Measurements from ENCODE around the gene CYTH1. TPM values are rescaled to one million over a fixed set of nuclear protein-coding genes. Genes with fewer than 3 reads are reported as not detected.

The CYTH1 gene
- total RNA-seq, 1 experiment from 2014 or later: 14.8 TPM

DNA sequence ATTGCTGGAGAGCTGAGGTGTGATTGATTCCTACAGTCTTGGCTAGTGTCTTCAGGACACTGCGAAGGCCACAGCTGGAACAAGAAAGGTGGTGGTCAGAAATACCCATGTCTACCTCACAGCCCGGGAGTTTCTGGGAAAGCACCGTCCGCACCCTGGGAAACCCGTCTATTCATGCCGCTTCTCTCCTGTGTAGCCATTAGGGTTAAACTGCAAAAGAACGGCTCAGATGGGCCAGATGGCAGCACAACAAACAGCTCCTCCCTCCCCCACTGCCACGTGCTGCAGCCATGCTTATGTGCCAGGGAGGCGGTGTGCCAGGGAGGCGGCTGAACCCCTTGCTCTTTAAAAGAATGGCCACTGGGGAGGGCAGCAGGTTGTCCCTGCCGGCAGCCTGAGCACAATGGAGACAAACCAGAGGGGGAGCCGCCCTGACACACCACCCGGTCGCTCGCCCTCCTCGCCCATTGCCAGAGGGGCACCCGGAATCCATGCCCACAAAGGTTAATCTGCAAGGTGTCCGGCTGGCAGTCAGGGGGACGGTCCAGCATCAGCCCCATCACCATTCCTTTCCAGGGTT, 65.2 kb downstream of the CYTH1 start:
- DNase-seq (ENCODE audit: low read depth): peak; percentile 70

DNA sequence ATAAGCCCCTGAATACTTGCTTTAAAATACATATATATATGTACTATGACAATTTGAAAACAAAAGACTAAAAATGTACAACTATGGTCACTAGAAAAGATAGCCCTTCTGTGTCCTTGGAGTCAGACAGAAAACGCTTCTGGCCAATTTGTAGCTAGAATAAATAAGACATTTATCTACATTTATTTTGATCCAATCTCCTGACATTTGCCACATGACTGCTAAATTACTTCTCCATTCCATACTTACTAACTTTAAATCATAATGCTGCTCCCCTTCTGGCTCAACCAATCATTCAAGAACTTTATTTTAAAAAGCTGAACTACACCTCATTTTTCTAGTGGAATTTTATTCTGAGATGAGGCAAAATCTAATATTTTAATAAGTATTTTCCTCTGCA, 65.8 kb downstream of the CYTH1 start:
- no peak for DNase-seq (ENCODE audit: low read depth)

DNA sequence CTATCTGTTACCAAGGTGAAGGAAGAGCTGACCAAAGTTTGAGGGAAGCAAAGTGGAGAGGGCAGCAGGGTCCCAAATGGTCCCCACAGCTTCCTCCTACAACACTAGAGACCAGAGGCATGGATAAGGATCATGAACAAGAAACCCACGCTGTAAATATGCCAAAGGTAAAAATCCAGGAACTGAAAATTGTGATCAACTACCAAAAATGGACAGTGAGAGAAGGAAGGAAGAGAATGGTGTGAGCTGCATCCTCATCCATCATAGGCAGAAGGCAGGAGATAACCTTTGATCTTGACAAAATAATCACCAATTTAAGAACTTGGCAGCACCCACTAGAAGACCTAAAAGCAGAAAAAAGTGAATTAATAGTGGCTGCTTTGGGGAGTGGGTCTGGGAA, 66.2 kb downstream of the CYTH1 start:
- no peak for DNase-seq (ENCODE audit: low read depth)

DNA sequence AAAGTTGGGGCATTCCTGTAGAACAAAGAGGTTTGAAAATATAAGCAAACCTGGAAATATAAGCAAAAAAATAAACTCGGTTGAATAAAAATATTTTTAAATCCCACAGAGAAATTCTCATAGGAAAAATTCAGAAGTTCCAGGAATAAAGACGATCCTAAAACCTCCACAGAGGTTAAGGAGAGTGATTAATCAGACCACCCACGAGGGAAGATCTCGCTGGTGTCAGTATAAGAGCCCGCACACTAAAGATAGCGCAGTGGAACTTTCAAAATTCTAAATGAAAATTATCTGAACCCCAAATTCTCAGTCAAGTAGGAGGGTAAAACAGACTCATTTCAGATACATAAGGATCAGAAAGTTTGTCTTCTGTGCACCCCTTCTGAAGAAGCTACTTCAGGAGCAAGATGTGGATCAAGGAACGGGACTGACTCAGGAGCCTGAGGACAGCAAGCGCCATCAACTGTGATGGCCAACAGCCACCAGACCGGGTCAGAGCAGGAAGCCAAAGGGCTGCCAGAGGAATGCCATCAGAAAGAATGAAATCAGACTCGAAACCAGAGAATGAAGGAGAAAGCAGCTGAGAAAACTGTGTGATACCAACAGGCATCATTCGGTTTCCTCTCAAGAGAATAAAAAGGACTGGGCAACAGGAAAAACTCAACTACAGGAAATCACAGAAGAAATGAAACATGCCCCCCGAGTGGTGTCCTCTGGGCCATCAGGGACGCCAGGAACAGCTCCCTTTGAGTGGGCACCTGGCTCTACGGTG, 66.9 kb downstream of the CYTH1 start:
- DNase-seq (ENCODE audit: low read depth): peak; percentile 23

DNA sequence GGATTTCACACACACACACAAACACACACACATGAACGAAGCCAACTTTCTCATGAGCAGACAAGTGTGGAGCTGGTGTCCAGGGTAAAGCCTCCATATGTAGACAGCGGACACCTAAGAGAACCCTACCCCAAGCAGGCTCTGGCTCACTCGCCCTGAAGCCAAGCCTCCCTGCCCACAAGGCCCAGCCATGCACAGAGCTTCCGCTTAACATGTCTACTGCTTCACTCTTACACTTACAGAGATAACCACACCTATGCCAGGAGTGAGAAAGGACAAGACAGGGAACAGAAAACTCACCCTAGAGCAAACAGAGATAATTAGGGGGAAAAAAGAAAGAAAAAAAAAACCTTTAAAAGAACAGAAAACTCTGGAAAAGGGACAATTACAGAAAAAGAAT, 67.5 kb downstream of the CYTH1 start:
- no peak for DNase-seq (ENCODE audit: low read depth)

DNA sequence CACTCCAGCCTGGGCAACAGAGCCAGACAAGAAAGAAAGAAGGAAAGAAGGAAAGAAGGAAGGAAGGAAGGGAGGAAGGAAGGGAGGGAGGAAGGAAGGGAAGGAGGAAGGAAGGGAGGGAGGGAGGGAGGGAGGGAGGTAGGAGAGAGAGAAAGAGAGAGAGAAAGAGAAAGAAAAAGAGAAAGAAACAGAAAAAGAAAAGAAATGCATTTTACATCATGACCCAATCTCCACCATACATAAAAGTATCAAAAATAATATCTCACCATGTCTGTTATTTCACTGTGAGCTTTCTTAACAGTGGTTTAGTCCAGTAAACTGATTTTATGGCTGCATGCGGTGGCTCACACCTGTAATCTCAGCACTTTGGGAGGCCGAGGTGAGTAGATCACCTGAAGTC, 70.0 kb downstream of the CYTH1 start:
- DNase-seq (ENCODE audit: low read depth): no peak

DNA sequence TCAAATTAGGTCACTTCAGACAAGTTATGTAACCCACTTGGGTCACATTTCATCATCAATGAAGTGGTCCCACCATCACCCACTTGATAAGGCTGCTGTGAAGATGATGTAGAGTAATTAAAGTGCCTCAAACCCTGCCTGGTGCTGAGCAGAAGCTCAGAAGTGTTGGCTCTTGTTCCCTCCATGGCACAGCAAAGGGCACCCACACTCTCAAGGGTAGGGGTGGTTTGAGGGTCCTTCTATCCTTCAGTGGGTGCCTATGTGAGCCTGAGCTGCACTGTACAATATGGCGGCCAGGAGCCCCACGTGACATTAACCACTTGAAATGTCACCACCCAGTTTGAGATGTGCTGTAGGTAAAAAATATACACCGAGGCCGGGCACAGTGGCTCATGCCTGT, 71.5 kb downstream of the CYTH1 start:
- no peak for DNase-seq (ENCODE audit: low read depth)

DNA sequence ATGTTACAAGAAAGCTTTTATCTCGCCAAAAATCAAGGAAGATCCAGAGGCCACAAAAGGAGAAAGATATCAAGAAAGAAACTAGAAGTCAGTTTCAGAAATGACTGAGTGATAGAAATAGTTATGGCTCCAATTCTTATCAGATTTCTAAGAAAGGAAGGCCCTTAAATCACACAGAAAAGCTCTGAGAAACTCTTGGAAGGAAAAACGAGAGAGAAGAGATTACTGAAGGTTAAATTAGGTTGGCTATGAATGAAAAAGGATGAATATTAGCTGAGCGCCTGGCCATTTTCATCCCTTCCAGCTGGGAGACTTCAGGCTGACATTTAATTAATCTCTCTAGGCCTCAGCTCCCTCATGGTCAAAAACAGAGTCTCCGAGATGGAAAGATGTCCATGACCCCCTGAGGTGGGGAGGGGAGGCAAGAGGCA, 72.3 kb downstream of the CYTH1 start:
- no peak for DNase-seq (ENCODE audit: low read depth)

DNA sequence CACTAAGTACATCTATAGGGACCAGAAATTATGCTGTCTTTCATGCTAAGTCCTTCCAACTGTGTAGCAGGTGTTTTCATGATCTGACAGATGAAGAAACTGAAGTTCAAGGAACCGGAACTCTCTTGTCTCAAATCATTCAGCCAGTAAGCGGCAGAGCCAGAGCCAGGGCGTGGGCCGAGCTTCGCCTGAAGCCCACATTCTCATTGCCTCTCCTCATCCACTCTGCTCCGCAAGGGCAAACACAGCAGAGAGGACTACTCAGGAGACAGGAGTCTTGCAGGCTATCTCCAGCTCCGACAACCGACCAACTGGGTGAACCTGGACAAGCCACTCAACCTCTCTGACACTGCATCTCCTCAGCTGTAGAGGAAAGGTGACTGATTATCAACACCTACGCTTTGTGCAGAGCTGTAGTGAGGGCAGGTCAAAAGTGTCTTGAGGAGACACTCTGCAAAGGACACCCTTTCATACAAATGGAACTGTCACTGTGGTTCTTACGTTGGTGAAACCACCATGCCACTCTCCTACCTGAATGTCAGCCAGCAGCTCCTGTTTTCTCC, 72.9 kb downstream of the CYTH1 start:
- no peak for DNase-seq (ENCODE audit: low read depth)

DNA sequence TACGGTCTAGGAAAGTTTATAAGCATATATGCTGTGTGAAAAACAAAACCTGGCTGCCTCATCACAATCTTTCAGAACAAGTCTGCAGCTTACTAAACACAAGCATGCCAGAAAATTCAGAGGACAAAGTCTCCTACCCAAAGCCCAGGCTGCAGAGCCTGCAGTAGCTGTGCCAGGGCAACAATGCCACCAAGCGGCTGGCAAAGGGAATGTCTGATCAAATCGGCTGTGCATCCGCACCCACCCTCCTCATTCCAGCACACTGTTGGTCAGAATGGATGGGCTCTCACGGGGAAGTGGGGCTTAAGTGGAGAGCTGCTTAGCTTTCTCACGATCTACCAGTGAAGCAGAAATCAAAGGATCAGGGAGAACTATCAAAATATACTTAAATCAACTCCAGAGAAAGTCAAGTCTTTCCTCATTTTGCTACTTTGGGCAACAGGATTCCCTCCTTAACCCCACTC, 73.5 kb downstream of the CYTH1 start:
- peak; percentile 79 for DNase-seq (ENCODE audit: low read depth)

DNA sequence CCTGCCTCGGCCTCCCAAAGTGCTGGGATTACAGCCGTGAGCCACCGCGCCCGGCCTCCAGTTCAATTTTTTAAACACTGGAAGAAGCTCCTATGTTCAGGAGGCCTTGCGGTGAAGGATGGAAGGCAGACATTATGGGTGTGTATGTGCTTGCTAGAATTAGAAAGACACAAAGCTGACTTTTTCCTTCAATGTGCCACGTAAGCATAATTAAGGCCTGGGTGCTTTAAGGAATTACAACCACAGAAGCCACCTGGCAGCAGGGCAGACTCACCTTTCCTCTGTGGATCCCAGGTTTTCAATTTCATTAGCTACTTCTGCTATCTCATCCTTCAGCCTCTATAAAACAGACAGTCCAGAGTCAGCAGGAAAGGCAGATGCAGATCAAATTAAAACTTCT, 74.2 kb downstream of the CYTH1 start:
- no peak for DNase-seq (ENCODE audit: low read depth)

DNA sequence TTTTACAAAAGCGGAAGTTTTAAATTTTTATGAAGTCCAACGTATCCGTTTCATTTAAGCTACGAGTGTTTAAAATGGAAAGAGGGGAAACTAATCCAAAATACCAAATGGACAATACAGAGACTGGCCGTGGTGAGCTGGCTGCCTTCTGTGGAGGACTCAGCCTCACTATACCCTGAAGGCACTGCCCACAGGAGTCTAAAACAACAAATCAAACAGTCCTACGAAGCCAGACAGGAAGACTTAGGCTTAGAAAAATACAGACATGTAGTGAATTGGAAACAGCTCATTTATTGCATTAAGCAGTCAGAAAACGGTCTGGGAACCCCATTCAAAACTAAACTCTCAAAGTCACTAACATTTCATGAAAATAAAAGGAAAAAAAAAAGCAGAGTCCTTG, 75.1 kb downstream of the CYTH1 start:
- DNase-seq (ENCODE audit: low read depth): peak; percentile 75

DNA sequence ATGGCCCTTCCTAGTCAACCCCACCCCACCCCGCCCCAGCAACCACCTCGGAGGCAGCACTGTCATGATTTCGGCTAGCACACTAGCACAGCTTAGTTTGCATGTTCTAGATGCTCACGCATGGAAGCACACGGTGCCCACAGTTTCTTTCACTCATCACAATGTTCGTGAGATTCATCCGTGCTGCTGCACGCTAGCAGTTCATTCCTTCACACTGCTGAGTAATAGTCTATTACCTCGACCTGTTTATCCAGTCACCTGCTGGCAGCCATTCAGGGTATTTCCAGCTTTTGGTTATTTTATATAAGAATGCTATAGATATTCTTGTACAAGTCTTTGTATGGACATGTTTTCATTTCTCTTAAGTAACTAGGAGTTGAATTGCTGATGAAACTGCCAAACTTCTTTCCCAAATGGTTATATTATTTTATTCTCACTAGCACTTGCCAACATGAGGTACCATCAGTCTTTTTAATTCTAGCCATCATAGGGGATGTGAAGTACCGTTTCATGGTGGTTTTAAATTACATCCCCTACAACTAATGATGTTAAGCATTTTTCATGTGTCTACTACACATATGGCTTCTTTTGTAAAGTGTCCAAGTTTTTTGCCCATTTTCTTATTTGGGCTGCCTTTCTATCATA, 75.7 kb downstream of the CYTH1 start:
- peak; percentile 15 for DNase-seq (ENCODE audit: low read depth)

DNA sequence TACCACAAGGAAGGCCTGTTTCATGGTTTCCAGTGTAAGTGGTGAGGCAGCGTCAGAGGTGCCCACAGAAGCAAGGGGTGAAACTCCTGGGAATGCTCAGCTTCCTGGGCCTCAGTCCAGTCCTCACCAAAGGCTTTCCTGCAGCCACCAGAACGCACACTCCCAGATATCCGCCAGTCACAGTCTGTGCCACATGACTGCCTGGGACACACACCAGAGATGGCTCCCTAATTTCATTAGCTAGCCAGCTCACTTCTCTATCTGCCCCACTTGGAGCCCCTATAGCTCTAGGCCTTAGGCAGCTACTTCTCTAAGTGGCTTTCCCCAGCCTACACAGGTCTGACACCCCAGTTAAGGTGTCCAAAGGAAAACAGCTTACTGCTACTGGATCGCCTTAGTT, 77.0 kb downstream of the CYTH1 start:
- DNase-seq (ENCODE audit: low read depth): no peak

DNA sequence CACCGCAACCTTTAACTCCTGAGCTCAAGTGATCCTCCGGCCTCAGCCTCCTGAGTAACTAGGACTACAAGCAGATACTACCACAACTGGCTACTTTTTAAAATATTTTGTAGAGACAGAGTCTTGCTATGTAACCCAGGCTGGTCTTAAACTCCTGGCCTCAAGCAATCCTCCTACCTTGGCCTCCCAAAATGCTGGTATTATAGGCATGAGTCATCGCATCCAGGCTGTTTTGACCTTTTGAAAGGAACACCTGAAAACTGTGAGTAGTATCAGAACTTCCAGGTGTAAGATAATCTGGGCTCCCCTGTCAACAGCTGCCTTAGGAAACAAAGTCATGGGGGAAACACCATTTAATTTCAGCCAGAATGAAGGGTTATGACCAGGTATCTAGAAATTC, 77.5 kb downstream of the CYTH1 start:
- DNase-seq (ENCODE audit: low read depth): no peak

DNA sequence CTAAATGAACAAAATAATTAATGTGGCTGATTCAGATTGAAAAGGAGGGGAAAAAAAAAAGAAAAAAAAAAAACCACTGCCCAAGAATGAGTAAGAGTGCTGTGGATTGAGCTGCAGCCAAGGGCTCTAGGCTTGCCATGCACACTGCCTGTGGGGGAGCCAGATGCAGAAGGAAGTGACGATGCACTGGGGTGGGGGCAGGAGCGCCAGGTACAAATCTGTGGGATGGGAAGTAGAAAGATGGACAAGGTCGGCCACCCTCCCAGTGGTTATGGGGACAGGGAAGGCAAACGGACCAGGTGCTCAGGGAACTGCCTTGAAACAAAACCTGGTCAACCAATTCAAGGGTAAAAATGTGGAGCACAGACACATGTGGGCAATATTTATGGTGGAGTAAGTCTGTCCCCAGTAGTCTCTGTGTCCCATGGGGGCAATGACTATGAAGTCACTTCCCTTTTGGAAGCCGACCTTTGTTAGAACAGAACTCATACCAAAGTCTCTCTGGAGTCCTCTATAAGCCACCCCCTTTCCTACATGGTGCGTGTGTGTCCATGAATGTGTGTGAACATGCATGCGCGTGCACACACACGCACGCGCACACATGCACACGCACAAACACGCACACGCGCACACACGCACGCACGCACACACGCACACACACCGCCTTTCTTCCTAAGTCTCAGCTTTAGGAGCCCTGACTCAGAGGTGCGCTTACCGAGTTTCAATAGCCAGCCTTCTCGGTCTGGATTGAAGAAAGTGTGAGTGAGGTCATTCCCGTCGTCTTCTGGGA, 84.3 kb downstream of the CYTH1 start:
- peak; percentile 72 for DNase-seq (ENCODE audit: low read depth)

DNA sequence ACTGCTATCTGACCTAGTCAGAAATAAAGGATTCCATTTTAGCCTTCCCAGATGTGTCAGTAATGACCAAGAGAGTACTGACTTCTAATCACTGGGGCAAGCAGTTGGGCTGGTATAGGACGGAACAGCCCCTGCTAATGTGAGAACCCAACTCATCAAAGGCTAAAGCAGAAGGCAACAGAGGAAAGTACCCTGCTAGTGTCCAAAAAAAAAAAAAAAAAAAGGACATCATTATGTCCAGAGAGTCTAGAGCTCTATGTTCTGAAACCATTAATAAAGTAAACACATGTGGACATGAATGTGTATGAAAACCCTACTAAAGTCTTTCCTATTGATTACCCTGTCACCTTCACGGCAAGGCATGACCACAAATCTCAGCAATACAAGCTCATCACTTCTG, 85.0 kb downstream of the CYTH1 start:
- no peak for DNase-seq (ENCODE audit: low read depth)

DNA sequence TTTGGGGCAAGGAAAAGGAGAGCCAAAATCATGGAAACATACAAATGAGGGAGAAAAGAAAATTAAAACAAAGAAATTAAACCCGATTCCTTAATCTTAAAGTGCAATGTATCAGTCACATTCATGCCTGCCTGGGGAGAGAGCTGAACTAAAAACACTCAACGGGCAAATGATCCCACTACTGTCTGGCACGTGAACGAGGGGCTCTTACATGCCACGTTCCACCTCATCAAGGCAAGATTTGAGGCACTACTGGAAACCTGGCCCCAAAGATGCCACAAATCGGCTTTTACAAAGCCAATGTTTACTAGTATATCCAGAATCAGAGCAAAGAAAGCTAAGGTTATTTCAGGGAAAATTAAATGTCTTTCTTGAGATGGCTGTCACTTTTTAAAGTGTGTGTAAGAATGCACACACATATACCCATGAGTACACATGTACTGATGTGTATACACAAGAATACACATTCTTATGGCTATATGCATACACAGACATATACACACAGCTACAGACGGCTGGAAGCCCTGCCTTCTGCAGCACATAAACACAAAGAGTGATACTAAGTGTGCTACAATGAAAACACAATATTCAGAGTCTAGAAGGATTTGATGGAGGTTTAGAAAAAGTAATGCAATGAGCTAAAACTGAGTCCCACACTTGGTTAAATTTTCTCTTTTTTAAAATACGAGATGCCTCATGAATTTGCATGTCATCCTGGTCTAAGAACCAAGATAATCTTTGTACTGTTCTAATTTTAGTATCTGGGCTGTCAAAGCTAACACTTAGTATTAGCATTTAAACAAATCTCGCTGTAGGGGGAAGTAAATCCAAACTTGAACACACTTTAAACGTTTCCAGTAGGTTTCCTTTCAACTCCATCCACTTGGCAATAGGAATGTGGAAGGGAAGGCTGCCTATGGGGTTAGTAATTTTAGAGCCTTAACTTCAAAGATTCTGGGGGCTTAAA, 85.8 kb downstream of the CYTH1 start:
- DNase-seq (ENCODE audit: low read depth): no peak

DNA sequence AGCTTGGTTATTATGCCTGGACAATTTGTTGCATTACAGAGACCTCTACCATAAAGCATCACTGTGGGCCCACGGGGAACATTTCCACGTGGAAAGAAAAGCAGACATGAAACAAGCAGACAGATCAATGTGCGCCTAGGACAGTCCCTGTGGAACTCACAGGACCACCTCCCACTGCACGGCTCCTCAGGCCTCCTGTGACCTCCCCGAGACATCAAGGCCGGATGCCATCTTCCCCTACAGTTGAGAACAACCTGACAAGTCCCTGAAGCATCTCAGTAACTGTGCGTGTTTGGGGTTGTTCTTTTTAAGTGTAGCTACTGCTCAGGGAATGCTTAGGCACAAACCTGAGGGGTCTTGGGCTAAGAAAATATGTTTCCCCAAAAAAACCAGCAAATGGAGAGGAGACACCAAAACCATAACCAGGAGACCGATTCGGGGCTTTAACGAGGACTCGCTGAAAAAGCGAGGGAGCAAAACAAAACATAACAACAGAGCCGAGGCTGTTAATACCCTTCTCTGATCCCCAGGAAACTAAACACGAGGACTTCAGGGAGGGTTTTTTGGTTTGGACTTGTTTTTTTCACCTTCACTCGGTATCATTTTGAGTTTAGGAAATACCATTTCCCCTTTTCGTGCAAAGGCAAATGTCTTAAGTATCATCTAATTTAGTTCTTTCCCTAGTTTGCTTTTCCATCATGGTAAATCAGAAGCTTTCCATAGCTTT, 87.1 kb downstream of the CYTH1 start:
- no peak for DNase-seq (ENCODE audit: low read depth)
